ENCODE data around the gene CACNA1H. TPM values are rescaled to one million over a fixed set of nuclear protein-coding genes. Genes with fewer than 3 reads are reported as not detected.

Gene CACNA1H
- total RNA-seq, 6 experiments from 2014 or later = 0.56 to 14.0 (median 5.0) TPM

DNA sequence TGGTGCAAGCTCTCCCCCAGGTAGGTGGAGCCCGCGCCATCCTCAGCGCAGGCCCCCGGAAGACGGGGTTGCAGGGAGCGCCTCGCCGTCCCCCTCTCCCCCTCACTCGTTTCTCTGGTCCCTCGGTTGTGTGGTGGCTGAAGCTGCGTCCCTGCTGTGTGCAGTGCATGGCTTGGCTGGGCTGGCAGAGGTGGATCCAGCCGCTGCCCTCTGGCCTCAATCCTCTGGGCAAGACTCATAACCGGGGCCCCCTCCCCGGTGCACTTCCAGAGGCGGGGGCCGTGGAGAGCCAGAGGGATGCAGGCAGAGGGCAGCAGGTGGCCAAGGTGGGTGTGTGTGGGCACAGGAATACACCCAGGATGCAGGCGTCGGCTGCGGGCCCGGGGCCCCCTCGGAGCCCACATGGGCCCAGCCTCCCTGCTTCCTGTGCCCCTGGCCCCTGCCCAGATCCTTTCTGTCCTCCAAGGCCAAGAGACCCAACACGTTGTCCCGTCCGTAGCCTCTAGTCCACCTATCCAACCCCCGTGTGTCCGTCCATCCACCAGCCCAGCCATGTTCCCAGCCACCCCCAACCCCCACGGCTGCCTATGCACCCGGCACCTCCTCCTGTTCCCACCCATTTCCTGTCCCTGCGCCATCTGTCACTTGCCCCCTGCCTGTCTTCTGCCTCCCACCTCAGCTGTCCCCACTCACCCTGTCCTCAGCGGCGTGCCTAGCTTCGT is 62.8 kb downstream of the CACNA1H start:
- H3K27ac ChIP-seq = no peak overlapping the region
- 73% methylated on average over 11 of the region's 32 CpGs for WGBS (ENCODE audit: insufficient coverage, low coverage, low lambda C conversion rate, missing lambda C conversion rate)
- H3K9me3 ChIP-seq = no peaks in the 10 kb centered on the region
- no peak overlapping the region for H3K4me3 ChIP-seq
- intact Hi-C loops (cut with DNase I) = no loop called here
- peaks cover 0 to 10% (median 0%) of the 10 kb centered on the region in 4 donors for H3K36me3 ChIP-seq
- ATAC-seq (no peak), DNase-seq (no peak)
- H3K4me1 ChIP-seq = no peaks in the 10 kb centered on the region
- H3K27me3 ChIP-seq = no peaks in the 10 kb centered on the region
- TF ChIP-seq POLR2A (IDR thresholded peaks at IDR 0.05) = no peak
- no peak for TF ChIP-seq CTCF (IDR thresholded peaks at IDR 0.05)

DNA sequence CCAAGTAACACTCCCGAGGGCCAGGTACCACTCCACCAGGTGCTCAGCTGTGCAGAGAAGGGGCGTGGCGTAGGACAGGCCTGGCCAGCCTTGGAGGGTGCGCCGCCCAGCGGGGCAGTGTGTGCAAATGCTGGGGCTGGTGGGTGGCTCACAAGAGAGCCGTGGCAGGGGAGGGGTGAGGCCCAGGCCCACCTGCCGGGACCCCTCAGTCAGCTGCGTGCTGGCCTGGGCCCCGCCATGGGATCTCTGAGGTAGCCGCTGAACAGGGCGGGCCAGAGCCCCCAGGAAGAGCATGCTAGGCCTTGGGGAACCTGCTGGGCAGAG is 63.4 kb downstream of the CACNA1H start:
- Histone ChIP-seq H3K36me3 (peaks cover 0 to 8% (median 0%) of the 10 kb centered on the region in 4 donors), H3K9me3 (no peaks in the 10 kb centered on the region), H3K27me3 (no peaks in the 10 kb centered on the region), H3K4me3 (no peak overlapping the region), H3K27ac (no peak overlapping the region), H3K4me1 (no peaks in the 10 kb centered on the region)
- DNase-seq = no peak
- no CpG with 5 or more reads among the region's 12 CpGs for WGBS (ENCODE audit: insufficient coverage, low coverage, low lambda C conversion rate, missing lambda C conversion rate)
- no peak for TF ChIP-seq CTCF (IDR thresholded peaks at IDR 0.05)
- intact Hi-C loops (cut with DNase I) = no loop called here
- no peak for ATAC-seq

DNA sequence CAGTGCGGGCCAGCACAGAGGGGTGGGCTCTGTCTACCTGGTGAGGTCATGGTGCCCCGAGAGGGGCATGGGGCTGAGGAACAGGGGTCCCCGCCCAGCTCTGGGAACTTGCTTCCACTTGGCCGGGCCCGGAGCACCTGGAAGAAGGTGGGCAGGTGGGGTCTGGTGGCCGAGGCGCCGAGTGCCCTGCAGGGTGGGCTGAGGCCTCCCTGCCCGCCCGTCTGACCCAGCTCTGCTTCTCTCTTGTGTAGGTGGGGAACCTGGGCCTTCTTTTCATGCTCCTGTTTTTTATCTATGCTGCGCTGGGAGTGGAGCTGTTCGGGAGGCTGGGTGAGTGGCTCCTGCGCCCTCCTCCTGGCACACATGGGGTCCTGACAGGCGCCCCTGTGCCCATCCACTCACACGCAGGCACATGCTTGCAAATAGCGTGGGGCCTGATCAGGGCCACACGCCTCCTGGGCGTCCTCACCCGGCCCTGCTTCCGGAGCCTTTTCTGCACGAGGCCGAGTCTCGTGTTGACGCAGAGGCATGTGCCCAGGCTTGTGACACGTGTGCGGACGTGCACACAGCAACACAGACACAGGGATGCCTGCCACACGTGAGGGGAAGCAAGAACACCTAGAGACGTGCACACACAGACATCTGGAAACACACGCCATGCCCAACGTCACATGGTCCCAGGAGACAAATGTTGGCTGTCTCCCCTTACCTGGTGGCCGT is 63.9 kb downstream of the CACNA1H start:
- Histone ChIP-seq H3K27me3 (no peaks in the 10 kb centered on the region), H3K4me1 (no peaks in the 10 kb centered on the region), H3K36me3 (peaks cover 0 to 2% (median 0%) of the 10 kb centered on the region in 4 donors), H3K27ac (no peak overlapping the region), H3K4me3 (no peak overlapping the region), H3K9me3 (no peaks in the 10 kb centered on the region)
- 89% methylated on average over 3 of the region's 32 CpGs for WGBS (ENCODE audit: insufficient coverage, low coverage, low lambda C conversion rate, missing lambda C conversion rate)
- intact Hi-C loops (cut with DNase I) = no loop called here
- DNase-seq (no peak), ATAC-seq (no peak)
- TF ChIP-seq CTCF (IDR thresholded peaks at IDR 0.05) = no peak
- no peak for TF ChIP-seq POLR2A (IDR thresholded peaks at IDR 0.05)

DNA sequence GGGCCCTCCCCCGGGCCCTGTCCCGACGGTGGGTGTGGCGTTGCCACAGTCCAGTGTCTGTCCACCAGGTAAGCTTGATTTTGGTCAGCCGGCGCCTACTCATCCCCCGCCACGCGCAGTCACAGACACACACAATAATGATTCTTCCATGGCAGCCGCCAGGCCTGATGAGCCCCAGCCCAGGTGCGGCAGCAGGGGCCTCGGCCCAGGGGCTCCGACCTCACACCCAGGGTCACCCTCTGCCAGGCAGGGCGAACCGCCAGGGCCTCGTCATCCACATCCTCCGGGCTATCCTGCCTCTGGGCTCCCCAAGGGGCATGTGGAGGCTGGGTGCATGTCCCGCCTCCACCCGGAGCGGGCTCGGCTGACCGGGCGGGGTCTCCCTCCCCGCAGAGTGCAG is 64.6 kb downstream of the CACNA1H start:
- H3K4me1 ChIP-seq = no peaks in the 10 kb centered on the region
- ATAC-seq = no peak
- TF ChIP-seq POLR2A (IDR thresholded peaks at IDR 0.05) (no peak), CTCF (IDR thresholded peaks at IDR 0.05) (no peak)
- H3K27ac ChIP-seq = no peak overlapping the region
- DNase-seq = no peak
- WGBS (ENCODE audit: insufficient coverage, low coverage, low lambda C conversion rate, missing lambda C conversion rate) = no CpG with 5 or more reads among the region's 24 CpGs
- intact Hi-C loops (cut with DNase I) = no loop called here
- H3K27me3 ChIP-seq = no peaks in the 10 kb centered on the region
- no peak overlapping the region for H3K4me3 ChIP-seq
- H3K9me3 ChIP-seq = no peaks in the 10 kb centered on the region
- no peaks in the 10 kb centered on the region for H3K36me3 ChIP-seq

Measured in right lobe of liver (tissue), 6 donors.